Ovary (tissue), 3 donors: ENCODE data around the gene SYNPO.

Experiments used
- CTCF ChIP-seq, 3 donors: fragments of 450-650 bp in 2 of 3; fragments of 200-600 bp in 1 of 3; IDR thresholded peaks; one replicate each; pipeline versions ENCODE4 v1.5.1 to v1.8.0; 2016 to 2022; ENCODE audit warnings: antibody characterized with exemption in 3 of 3, mild to moderate bottlenecking in 1 of 3
- POLR2A ChIP-seq: fragments of 450-650 bp; IDR thresholded peaks from one replicate; pipeline ENCODE4 v1.6.1; 2017; ENCODE audit warnings: antibody characterized with exemption, mild to moderate bottlenecking, moderate library complexity
- donor health status: DM: no; HTN: no; CAD: no.

GRCh38 chr5:150644058-150644457 lies 3.6 kb downstream of the SYNPO start:
- TF ChIP-seq CTCF (IDR thresholded peaks at IDR 0.05) (no peak), POLR2A (no peak)
